ENCODE results near the gene ZFYVE26. TPM values are rescaled to one million over a fixed set of nuclear protein-coding genes. Genes with fewer than 3 reads are reported as not detected.

The ZFYVE26 gene
- total RNA-seq, 2 donors from 2014 or later, result 19.1 to 19.2 TPM

DNA sequence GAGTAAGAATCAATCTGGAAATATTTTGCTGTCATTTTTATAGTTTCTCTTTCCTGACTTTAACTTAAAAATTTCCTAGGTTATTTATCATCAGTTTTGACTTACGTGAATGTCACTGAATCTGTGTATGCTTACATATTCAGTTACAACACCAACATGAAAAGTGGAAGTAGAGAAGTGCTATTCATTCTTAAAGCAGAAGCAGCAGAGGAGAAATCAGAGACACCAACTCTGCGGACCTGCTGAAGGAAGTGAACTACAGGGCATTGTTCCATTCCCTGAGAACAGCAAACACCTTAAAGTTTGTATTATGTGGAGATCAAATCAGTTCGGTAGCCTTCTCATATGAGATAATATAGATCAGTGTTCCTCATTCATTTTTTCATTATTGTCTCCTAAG, 37.3 kb upstream of the ZFYVE26 start:
- H3K4me3 ChIP-seq, result no peak overlapping the region
- H3K9ac ChIP-seq (ENCODE audit: low read depth in 2 of 2, low read length in 2 of 2), result no peak overlapping the region
- no peaks in the 10 kb centered on the region for H3K9me3 ChIP-seq
- H3K4me1 ChIP-seq, result no peaks in the 10 kb centered on the region
- DNase-seq, result no peak
- no peak overlapping the region for H3K27ac ChIP-seq
- TF ChIP-seq, protein P1, sequence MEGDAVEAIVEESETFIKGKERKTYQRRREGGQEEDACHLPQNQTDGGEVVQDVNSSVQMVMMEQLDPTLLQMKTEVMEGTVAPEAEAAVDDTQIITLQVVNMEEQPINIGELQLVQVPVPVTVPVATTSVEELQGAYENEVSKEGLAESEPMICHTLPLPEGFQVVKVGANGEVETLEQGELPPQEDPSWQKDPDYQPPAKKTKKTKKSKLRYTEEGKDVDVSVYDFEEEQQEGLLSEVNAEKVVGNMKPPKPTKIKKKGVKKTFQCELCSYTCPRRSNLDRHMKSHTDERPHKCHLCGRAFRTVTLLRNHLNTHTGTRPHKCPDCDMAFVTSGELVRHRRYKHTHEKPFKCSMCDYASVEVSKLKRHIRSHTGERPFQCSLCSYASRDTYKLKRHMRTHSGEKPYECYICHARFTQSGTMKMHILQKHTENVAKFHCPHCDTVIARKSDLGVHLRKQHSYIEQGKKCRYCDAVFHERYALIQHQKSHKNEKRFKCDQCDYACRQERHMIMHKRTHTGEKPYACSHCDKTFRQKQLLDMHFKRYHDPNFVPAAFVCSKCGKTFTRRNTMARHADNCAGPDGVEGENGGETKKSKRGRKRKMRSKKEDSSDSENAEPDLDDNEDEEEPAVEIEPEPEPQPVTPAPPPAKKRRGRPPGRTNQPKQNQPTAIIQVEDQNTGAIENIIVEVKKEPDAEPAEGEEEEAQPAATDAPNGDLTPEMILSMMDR (IDR thresholded peaks at IDR 0.05), result no peak
- no peaks in the 10 kb centered on the region for H3K36me3 ChIP-seq
- intact Hi-C loops (cut with DNase I), result no loop called here
- no peaks in the 10 kb centered on the region for H3K27me3 ChIP-seq

DNA sequence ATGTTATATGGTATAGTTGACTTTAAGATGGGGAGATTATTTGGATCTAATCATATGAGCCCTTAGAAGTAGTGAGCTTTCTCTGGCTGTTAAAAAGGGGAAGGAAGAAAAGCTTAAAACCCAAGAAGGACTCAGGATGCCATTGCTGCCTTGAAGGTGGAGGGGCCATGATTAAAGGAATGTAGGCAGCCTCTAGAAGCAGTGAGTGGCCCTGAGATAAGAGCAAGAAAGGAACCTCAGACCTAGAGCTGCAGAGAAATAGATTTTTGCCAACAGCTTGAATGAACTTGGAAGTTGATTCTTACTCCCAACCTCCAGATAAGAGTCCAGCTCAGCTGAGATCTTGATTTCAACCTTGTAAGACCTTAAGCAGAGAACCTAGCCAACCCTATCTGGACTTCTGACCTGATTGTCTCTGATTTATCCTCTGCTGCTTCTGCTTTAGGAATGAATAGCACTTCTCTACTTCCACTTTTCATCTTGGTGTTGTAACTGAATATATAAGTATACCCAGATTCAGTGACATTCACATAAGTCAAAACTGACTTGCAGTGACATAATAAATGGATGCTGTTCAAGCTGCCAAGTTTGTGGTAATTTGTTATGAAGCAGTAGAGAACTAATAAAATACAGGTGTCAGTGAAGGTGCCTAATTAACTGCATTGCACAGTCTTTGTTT, 36.7 kb upstream of the ZFYVE26 start:
- no peaks in the 10 kb centered on the region for H3K36me3 ChIP-seq
- no peaks in the 10 kb centered on the region for H3K9me3 ChIP-seq
- H3K27me3 ChIP-seq, result no peaks in the 10 kb centered on the region
- H3K9ac ChIP-seq (ENCODE audit: low read depth in 2 of 2, low read length in 2 of 2), result no peak overlapping the region
- H3K4me3 ChIP-seq, result no peak overlapping the region
- intact Hi-C loops (cut with DNase I), result no loop called here
- H3K27ac ChIP-seq, result no peak overlapping the region
- no peaks in the 10 kb centered on the region for H3K4me1 ChIP-seq
- TF ChIP-seq, protein P1 (IDR thresholded peaks at IDR 0.05), result no peak
- no peak for DNase-seq

DNA sequence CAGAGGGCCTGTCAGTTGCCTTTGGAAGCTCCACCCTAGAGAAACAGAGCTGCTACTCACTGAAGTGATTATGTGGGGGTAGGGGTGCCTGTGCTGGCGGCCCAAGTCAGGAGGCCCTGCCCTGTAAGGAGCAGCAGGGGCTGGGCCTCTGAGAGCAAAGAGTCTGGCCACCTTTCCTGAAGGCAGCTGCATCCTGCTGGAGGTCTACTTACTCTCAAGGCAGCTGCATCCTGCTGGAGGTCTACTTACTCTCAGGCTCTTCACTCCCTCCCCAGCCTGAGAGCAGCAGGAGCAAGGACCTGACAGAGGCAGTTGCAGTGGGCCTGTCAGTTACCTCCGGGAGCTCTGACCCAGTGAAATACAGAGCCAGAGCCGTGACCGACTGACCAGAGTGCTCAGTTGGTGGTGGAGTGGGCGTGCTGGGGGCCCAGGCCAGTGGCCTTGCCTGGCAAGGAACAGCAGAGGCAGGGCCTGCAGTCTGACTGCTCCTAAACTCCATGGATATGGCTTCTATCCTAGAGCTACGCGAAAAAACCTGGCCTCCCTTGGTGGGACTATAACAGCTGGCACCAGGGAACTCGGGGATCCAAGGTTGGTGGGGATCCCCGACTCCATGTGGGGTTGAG, 35.5 kb upstream of the ZFYVE26 start:
- H3K4me3 ChIP-seq, result no peak overlapping the region
- intact Hi-C loops (cut with DNase I), result no loop called here
- no peak overlapping the region for H3K9ac ChIP-seq (ENCODE audit: low read depth in 2 of 2, low read length in 2 of 2)
- H3K27me3 ChIP-seq, result no peaks in the 10 kb centered on the region
- no peaks in the 10 kb centered on the region for H3K9me3 ChIP-seq
- H3K4me1 ChIP-seq, result no peaks in the 10 kb centered on the region
- H3K36me3 ChIP-seq, result no peaks in the 10 kb centered on the region
- no peak overlapping the region for H3K27ac ChIP-seq
- TF ChIP-seq, protein P1 (IDR thresholded peaks at IDR 0.05), result no peak
- DNase-seq, result no peak

DNA sequence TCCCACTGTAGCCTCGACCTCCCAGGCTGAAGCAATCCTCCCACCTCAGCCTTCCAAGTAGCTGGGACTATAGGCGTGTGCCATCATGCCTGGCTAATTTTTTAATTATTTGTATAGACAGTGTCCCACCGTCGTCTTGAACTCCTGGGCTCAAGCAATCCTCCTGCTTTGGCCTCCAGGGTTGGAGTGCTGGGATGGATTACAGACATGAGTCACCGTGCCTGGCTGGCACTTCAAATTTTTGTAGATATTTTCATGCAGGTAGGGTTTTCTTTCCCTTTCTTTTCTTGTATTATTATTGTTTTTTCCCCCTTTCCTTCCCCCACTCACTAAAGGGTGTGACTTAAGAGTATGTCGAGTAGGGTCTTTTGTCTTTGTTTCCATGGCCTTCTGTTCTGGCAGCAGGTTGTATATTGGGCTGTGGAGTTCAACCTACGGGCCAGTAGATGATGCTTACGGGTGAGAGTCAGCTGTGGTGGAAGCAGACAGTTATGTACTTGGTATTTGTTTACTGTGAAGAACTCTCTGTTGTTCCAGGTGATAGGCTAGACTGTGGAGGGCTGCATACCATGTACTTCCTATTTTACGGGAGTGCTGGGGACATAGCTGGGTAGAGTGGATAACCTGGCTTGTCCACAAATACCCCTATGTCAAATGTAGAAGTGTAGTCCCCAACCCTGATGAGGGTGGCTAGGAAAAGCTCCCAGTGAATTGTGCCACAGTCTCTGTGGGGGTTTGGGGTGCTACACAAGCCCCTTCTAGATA, 33.9 kb upstream of the ZFYVE26 start:
- Histone ChIP-seq H3K36me3 (no peaks in the 10 kb centered on the region), H3K4me3 (no peak overlapping the region), H3K4me1 (no peaks in the 10 kb centered on the region), H3K9ac (ENCODE audit: low read depth in 2 of 2, low read length in 2 of 2) (no peak overlapping the region), H3K9me3 (no peaks in the 10 kb centered on the region), H3K27ac (no peak overlapping the region), H3K27me3 (no peaks in the 10 kb centered on the region)
- intact Hi-C loops (cut with DNase I), result no loop called here
- no peak for DNase-seq
- TF ChIP-seq, protein P1 (IDR thresholded peaks at IDR 0.05), result no peak

DNA sequence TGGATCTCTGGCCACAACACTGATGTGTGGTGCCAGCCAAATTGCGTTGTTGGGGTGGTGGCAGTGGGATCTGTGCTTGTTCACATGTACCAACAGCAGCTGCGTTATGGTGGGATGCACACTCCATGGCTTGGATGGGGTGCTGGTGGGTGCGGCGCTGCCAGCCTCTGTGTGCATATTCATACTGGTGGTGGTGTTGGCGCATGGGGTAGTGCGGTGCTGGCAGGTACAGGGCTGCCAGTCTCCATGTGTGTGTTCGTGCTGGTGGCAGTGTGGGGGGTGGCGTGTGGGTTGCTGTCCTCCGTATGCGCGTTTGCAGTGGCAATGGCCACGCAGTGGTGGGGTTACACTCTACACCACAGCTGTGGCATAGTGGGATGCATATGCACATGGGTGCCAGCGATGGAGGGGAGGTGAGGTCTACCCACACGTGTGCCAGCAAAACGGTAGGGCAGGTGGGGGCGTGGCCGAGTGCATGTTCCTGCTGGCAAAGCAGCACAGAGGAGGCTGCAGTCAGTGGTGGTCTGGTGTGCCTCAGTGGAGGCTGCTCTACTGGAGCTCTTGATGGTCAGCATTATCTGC, 29.7 kb upstream of the ZFYVE26 start:
- H3K9me3 ChIP-seq, result no peaks in the 10 kb centered on the region
- intact Hi-C loops (cut with DNase I), result no loop called here
- H3K27me3 ChIP-seq, result no peaks in the 10 kb centered on the region
- H3K4me3 ChIP-seq, result no peak overlapping the region
- no peak overlapping the region for H3K27ac ChIP-seq
- H3K36me3 ChIP-seq, result no peaks in the 10 kb centered on the region
- TF ChIP-seq, protein P1 (IDR thresholded peaks at IDR 0.05), result no peak
- DNase-seq, result no peak
- no peaks in the 10 kb centered on the region for H3K4me1 ChIP-seq
- H3K9ac ChIP-seq (ENCODE audit: low read depth in 2 of 2, low read length in 2 of 2), result no peak overlapping the region

All from colonic mucosa (tissue), 4 donors.